ENCODE measurements around the gene DOP1A.
A peak's percentile ranks its signal among the peaks of the same experiment; 100 is the strongest.

DOP1A gene

GRCh38 chr6:83067448-83068439 is at the start of gene DOP1A:
DOP1A (plus strand) TSS chr6:83067671; CDS start chr6:83096978, 29,307 bp downstream.
- DNase-seq: peak; percentile 86

- no peak for DNase-seq
Measured at GRCh38 chr6:83019741-83020140, 47.7 kb upstream of the DOP1A start.

- DNase-seq: no peak
Measured at GRCh38 chr6:83031689-83032088, 35.8 kb upstream of the DOP1A start.

GRCh38 chr6:83038246-83038645 is 29.2 kb upstream of the DOP1A start:
- DNase-seq: no peak

GRCh38 chr6:83042467-83043053 is 24.9 kb upstream of the DOP1A start:
- DNase-seq: no peak

- DNase-seq: no peak
Measured at GRCh38 chr6:83044091-83044768, 23.2 kb upstream of the DOP1A start.

GRCh38 chr6:83047065-83047754 is 20.3 kb upstream of the DOP1A start:
- DNase-seq: no peak

GRCh38 chr6:83051377-83052172 is 15.9 kb upstream of the DOP1A start:
- no peak for DNase-seq

- no peak for DNase-seq
Measured at GRCh38 chr6:83053678-83054077, 13.8 kb upstream of the DOP1A start.

GRCh38 chr6:83055366-83055964 is 12.0 kb upstream of the DOP1A start:
- peak; percentile 19 for DNase-seq

GRCh38 chr6:83057705-83058321 is 9.7 kb upstream of the DOP1A start:
- DNase-seq: peak; percentile 39

GRCh38 chr6:83061190-83061589 is 6.3 kb upstream of the DOP1A start:
- no peak for DNase-seq

GRCh38 chr6:83062225-83062624 is 5.2 kb upstream of the DOP1A start:
- no peak for DNase-seq

- DNase-seq: peak; percentile 52
Measured at GRCh38 chr6:83065511-83066192, 1.8 kb upstream of the DOP1A start, which contains the start of gene UBE3D. UBE3D (minus strand) TSS chr6:83065841; CDS start chr6:83065718, 123 bp downstream.

- DNase-seq: no peak
Measured at GRCh38 chr6:83068616-83069015, 1.1 kb downstream of the DOP1A start.

- DNase-seq: no peak
Measured at GRCh38 chr6:83069633-83070032, 2.2 kb downstream of the DOP1A start.

GRCh38 chr6:83071023-83071422 is 3.6 kb downstream of the DOP1A start:
- no peak for DNase-seq

GRCh38 chr6:83071707-83072106 is 4.2 kb downstream of the DOP1A start:
- DNase-seq: no peak

- DNase-seq: no peak
Measured at GRCh38 chr6:83072726-83073125, 5.3 kb downstream of the DOP1A start.

- DNase-seq: no peak
Measured at GRCh38 chr6:83073615-83074014, 6.1 kb downstream of the DOP1A start.
